GM12872 (cell line): Measurements from ENCODE around the gene F7.

Experiments
- TF ChIP-seq, protein P1 (sequence below): IDR thresholded peaks from 3 replicates; pipeline ENCODE4 v1.5.1; 2011; ENCODE audit warnings: low read depth, mild to moderate bottlenecking, low read length, moderate library complexity; ENCODE audit not compliant: insufficient read depth

F7 gene

DNA sequence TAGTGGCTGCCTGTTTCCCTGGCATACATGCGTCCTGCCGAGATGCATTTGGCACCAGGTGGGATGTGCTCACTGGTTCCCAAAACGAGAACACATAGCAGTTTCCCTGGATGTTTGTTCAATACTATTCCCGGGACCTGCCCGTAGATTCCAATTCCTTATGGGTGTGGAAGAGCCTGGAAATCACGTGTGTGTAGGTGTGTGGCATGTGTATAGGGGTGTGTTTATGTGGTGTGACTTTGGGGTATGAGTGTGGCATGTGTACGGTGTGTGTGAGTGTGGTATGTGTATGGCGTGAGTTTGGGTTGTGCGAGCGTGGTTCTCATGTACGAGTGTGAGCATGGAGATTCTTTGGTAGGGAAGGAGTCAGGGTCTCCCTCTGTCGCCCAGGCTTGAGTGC lies 2.9 kb upstream of the F7 start:
- TF ChIP-seq, protein P1, sequence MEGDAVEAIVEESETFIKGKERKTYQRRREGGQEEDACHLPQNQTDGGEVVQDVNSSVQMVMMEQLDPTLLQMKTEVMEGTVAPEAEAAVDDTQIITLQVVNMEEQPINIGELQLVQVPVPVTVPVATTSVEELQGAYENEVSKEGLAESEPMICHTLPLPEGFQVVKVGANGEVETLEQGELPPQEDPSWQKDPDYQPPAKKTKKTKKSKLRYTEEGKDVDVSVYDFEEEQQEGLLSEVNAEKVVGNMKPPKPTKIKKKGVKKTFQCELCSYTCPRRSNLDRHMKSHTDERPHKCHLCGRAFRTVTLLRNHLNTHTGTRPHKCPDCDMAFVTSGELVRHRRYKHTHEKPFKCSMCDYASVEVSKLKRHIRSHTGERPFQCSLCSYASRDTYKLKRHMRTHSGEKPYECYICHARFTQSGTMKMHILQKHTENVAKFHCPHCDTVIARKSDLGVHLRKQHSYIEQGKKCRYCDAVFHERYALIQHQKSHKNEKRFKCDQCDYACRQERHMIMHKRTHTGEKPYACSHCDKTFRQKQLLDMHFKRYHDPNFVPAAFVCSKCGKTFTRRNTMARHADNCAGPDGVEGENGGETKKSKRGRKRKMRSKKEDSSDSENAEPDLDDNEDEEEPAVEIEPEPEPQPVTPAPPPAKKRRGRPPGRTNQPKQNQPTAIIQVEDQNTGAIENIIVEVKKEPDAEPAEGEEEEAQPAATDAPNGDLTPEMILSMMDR = no peak

DNA sequence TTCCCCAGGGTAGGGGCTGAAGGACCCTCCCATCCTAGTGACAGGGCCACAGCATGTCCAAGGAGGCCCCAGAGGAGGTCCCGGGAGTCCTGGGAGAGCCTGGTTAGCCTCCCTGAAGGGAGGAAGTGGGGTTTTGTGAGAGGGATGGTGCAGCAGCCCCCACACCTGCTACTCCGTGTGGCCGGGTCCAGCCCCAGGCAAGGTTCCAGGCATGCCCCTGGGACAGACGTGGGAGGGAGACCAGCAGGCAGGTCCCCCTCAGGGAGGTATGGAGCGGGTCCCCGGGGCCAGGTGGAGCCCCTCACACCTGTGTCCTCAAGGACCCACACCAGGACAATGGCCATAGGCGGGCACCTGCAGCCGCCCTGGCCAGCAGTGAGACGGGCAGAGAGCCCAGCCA lies 1.9 kb upstream of the F7 start:
- TF ChIP-seq, protein P1 = no peak

DNA sequence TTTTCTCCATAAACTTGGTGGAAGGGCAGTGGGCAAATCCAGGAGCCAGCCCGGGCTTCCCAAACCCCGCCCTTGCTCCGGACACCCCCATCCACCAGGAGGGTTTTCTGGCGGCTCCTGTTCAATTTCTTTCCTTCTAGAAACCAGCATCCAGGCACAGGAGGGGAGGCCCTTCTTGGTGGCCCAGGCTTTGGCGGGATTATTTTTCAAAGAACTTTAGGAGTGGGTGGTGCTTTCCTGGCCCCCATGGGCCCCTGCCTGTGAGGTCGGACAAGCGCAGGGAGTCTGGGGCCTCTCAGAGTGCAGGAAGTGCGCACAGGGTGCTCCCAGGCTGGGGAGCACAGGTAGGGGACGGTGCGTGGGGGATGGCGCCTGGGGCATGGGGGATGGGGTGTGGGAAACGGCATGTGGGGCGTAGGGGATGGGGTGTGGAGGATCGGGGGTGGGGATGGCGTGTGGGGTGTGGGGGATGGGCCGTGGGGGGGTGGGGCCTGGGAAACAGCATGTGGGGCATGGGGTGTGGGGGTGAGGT lies 396 bp downstream of the F7 start:
- TF ChIP-seq, protein P1 = no peak

DNA sequence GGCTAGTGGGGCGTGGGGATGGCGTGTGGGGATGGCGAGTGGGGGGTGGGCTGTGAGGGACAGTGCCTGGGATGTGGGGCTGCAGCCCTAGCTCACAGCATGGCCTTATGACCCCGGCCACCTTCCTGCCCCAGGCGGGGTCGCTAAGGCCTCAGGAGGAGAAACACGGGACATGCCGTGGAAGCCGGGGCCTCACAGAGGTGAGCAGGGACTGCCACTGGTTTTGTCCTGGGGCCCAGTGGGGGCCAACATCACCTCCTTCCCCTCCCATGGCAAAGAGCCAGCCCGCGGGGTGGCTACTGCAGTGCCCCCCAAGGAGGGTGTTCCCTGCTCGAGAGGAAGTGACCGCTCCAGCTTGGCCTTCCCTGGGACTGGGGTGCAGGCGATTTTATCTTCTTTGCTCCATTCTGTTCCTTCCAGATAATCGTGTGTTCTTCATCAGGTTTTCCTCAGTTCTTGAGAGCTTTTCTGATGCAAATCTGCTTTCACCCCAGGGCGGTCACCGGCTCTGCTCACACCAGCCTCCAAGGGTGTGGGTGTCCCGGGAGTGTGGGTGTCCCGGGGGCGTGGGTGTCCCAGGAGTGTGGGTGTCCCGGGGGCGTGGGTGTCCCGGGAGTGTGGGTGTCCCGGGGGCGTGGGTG lies 1.2 kb downstream of the F7 start:
- TF ChIP-seq, protein P1 = no peak

DNA sequence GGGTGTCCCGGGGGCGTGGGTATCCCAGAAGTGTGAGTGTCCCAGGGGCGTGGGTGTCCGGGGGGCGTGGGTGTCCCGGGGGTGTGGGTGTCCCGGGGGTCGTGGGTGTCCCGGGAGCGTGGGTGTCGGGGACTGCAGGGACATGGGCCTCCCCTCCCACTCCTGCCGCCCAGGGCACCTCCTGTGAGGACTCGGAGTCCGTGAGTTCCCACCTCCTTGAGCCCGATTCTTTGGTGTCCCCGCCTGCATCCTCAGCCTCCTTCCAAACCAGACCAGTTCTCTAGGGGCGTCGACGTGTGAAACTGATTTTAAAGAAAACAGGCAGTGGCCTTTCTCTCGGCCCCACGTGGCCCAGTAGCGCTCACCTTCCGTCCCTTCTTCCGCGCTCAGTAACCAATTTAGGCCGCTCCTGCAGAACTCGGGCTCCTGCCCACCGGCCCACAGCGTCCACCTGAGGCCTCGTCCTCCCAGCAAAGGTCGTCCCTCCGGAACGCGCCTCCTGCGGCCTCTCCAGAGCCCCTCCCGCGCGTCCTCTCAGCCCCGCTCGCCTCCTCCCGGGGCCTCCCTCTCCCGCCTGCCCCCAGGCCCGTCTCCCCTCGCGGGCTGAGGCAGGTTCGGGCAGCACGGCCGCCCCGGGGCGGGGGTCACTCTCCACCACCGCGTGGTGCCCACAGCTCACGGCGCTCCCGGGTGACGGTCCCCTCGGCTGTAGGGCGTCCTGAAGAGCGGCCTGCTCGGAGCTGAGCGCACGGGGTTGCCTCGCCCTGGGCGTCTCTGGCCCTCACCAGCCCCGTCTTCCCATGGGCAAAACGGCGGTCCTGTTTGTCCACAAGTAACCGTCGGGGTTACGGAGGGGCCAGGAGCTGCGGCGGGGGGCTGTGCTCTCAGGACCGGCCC lies 3.8 kb downstream of the F7 start:
- TF ChIP-seq, protein P1 = no peak

DNA sequence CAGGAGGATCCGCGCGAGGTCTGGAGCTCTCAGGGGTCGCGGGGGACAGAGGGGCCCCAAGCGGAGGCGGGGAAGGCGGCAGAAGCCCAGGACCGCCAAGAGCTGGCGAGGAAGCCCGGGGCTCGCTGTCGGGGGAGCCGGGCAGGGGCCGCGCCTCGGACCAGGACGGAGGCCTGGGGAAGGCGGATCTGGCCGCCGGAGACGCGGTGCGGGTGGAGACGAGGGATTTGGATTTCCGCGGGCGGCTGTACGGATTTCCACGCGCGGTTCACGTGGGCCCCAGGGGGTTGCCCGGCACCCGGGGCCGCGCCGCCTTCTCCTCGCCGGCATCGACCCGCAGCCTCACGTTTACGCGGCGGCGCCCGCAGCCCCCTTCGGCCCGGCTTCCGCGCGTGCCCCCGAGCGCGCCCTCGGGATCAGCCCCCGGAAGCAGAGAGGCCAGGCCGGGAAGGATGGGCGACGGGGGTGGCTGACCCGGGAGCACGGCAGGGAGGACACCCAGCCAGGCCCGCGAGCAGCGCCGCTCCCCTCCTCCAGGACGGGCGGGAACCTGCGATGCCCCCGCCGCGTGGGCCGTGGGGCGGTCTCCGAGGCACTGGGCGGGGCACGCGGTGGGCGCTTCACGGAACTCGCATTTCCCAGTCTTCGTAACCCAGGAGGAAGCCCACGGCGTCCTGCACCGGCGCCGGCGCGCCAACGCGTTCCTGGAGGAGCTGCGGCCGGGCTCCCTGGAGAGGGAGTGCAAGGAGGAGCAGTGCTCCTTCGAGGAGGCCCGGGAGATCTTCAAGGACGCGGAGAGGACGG lies 4.7 kb downstream of the F7 start:
- TF ChIP-seq, protein P1 = no peak

DNA sequence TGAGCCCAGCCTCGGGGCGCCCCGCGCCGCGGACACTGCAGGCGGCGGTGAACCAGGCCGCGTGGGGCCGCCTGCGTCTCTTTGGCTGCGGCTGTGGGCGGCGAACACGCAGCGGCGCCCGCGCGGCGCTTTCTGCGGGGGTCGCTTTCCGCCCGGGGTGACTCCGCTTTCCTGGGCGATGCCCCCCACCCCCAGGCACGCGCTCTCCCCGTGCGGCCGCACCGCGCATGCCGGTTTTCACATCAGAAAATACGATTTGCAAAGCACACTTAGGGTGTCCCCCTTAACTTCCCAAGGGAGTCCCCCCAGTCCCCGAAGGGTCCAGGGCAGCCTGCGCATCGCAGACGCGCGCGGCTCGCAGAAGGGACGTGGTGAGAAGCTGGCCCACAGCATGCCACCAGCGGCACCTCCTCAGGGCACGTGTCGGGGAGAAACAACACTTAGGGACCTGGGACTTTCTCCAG lies 5.3 kb downstream of the F7 start:
- TF ChIP-seq, protein P1 = no peak
